Measurements from ENCODE around the gene GABBR2.

DNA sequence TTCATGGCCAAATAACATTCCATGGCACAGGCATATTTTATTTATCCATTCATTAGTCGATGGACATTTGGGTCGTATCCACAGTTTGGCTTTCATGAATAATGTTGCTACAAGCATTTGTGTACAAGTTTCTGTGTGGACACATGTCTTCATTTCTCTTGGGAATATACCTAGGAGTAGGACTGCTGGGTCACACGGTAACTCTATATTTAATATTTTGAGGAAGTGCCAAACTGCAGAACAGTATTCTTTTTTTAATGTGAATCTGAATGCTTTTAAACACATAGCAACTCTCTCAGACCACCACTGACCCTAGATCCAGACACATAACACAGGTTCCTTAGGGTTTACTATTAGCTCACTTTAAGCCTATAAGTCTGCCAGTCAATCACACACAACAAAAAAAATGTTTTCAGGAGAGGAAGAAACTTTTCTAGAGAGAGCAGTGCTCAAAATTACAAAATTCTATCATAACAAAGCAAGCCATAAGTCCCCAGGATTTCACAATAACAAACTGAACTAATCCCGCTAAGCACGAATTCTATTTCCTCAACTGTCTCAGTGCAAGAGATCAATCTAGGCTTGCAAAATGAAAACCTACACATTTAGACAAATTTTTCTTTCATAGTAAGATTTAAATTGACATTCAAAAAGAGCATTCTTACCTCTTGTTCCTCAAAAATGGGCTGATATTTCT lies 41.8 kb upstream of the GABBR2 start:
- TF ChIP-seq, protein P1, sequence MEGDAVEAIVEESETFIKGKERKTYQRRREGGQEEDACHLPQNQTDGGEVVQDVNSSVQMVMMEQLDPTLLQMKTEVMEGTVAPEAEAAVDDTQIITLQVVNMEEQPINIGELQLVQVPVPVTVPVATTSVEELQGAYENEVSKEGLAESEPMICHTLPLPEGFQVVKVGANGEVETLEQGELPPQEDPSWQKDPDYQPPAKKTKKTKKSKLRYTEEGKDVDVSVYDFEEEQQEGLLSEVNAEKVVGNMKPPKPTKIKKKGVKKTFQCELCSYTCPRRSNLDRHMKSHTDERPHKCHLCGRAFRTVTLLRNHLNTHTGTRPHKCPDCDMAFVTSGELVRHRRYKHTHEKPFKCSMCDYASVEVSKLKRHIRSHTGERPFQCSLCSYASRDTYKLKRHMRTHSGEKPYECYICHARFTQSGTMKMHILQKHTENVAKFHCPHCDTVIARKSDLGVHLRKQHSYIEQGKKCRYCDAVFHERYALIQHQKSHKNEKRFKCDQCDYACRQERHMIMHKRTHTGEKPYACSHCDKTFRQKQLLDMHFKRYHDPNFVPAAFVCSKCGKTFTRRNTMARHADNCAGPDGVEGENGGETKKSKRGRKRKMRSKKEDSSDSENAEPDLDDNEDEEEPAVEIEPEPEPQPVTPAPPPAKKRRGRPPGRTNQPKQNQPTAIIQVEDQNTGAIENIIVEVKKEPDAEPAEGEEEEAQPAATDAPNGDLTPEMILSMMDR (IDR thresholded peaks at IDR 0.05; ENCODE audit: low read depth, low read length, poor library complexity, severe bottlenecking) = no peak
- no peak for TF ChIP-seq EZH2phosphoT487 (IDR thresholded peaks at IDR 0.05; ENCODE audit: borderline replicate concordance, low read length)
